HG03039 (cell line): ENCODE results near the gene EMX1.
"Not testable (repeated sequence)": the region's sequence is repeated elsewhere in the genome, so short reads cannot be mapped to it uniquely, and the experiment has no call there.

Source experiments
- ATAC-seq: cut with Tn5 transposase; IDR thresholded peaks from one replicate; pipeline ENCODE4 v1.9.1; 2021; ENCODE audit warnings: mild to moderate bottlenecking, moderate library complexity; ENCODE audit not compliant: unreplicated experiment

The EMX1 gene

DNA sequence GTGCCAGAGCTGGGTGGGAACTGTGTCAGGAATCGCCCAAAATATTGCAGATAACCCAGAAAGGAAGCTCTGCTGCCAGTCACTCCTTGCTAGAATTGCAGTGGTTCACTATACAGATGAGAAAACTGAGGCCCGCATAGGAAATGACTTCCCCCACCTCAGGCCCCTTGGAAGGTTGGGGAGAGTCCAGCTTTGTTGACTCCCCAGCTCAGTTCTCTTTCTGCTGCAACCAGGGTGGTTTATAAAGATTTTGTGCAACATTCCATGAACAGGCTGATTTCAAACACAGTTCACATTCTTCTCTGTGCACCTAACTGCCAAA is 18.8 kb upstream of the EMX1 start:
- ATAC-seq: no peak

DNA sequence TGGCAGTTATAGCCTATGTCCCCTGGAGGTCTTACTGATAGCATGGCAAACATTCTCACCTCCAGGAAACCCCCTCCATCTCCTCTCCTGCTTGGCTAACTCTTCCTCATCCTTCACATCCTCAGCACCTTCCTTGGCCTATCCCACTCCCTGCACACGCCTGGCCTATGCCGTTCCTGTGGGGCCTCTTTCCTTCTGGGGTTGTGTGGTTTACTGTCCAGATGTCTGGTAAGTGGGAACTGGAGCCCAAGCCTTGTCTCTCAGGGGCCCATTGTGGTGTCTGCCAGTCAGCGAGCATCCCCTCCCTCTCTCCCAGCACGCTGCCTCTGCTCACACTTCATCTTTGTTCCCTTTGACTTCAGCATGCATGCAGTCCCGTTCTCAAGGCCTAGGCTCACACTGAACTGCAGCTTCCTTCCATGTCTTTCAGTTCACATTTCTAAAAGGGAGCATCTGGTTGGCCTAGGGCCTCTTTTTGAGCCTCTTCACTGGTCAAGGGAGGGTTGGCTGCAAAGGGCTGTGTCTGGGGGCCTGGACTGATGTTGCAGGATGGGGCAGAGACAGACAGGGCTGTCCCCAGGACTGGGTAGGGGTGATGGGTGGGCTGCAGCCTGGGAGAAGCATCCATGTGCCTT is 17.0 kb upstream of the EMX1 start:
- ATAC-seq: no peak

DNA sequence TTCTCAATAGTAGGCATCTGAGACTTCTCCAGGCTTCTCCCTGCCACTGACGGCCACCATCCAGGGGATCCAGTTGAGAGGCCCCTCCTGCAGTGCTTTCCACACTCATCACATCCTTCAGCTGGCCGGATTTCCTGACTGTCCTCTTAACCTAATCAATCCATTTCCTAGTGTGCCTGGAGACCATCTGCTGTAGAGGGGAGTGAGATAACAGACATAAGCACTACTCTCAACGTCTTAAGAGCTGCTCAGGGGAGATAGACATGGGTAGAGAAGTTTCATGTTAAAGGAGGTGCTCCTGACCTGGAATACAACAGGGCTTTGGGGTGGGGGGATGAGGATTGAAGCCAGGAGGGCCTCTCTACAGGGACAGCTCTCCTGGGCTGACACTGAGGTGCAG is 15.9 kb upstream of the EMX1 start:
- ATAC-seq: no peak

DNA sequence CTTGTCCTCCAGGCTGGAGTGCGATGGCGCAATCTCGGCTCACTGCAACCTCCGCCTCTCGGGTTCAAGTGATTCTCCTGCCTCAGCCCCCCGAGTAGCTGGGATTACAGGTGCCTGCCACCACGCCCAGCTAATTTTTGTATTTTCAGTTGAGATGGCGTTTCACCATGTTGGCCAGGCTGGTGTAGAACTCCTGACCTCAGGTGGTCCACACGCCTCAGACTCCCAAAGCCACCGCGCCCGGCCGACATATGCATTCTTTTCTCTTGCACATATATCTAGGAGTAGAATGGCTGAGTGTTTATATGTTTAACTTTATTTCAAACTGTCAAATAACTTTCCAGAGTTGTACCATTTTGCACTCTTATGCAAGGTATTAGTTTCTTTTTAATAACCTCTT is 9.9 kb upstream of the EMX1 start:
- not testable (repeated sequence) for ATAC-seq

DNA sequence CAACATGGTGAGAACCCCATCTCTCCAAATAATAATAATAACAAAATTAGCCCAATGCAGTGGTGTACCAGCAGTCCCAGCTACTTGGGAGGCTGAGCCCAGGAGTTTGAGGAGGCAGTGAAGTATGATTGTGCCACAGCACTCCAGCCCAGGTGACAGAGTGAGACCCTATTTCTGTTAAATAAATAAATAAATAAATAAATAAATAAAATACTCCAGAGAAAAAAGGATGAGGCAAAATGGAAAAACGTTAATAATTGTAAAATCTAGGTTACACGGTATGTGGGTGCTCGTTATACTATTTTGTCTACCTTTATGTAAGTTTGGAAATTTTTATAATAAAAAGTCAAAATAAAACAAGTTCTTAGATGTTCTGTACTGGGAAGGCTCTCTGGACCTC is 8.6 kb upstream of the EMX1 start:
- ATAC-seq: no peak

DNA sequence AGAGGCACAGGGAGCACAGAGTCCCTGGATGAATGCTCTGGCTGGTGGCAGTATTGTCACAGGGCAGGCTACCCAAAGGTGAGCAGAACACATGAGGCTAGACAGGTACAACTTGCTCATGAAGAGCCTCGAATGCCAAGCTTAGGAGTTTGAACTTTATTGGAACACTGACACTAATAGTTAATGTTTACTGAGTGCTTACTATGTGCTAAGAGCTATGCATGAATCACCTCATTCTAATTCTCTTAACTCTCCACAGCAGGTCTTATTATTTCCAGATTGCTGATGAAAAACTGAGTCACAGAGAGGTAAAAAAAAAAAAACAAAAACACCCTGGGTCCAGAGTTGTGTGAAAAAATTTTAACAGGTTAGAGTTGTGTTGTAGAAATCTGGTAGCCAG is 6.1 kb upstream of the EMX1 start:
- no peak for ATAC-seq

DNA sequence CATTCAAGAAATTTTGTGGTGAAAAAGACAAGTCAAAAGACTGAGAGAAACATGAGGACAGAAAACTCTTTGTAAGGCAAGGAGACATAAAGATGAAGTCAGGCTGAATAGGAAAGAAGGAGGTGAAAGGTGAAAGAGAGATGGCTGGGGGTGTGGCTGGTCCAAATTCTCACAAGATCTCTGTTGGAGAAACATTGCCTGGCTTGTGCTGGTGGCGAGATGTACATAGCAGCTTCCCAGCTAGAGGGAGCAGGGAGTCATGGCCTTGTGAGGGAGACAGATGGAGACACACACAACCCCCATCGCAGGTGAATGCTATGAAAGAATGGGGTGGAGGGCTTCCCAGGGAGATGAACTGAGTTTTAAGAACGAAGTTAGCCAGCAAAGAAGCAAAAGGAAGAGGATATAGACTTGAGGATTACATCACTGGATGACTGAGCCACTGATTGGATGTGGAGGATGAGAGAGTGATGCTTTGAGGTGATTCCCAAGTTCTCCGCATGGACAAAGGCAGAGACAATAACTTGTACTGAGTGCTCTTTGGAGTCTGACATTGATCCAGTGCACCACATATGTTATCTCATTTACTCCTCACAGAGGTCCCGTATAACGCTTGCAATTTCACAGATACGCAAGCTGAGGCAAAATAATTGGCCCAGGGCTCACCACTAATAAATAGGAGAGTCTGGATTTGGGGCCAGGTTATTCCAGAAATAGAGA is 3.7 kb upstream of the EMX1 start:
- no peak for ATAC-seq

DNA sequence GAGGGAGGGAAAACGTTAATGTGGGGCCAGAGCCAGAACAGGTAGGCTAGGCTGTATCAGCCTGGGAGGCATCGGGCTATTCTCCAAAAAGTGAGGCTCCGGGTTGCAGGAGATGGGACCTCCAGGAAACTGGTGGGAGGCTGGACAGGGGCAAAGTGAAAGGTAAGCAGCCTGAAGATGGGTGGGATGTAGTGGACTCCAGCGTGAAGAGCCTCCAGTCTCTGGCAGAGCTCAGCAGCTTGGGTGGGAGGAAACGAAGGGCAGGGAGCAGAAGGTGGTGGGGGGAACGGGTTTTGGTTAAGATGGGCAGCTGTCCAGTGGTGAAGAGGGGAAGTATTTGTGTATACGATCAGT is 3.1 kb upstream of the EMX1 start:
- ATAC-seq: no peak

DNA sequence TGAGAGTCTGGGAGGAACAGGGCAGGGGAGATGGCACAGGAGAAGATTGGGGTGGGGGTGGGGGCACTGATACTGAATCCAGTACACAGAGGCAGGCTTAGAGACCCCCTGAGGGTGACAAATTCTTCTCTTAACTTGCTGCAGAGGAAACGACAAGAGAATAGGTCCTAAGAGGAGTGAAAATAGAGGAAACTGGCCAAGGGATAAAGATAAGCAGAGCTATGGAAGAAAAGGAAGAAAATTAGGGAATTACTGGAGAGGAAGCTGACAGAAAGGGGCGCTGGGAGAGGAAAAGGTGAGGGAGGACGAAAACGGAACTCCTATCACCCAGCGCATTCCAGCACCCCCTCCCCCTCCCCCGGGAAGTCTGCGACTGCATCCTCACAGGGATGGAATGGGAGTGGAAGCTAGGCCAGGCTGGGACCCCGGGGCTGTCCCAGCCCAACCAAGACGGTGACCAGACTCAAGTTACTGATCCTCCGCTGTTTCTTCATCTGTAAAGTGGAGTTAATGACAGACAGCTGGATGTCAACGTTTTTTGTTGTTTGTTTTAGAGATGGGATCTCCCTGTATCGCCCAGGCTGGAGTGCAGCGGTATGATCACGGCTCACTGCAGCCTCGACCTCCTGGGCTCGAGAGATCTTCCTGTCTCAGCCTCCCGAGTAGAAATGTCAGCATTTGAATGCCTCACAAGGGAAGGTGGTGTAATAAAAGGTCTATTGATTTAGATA is 2.6 kb upstream of the EMX1 start:
- ATAC-seq: no peak

DNA sequence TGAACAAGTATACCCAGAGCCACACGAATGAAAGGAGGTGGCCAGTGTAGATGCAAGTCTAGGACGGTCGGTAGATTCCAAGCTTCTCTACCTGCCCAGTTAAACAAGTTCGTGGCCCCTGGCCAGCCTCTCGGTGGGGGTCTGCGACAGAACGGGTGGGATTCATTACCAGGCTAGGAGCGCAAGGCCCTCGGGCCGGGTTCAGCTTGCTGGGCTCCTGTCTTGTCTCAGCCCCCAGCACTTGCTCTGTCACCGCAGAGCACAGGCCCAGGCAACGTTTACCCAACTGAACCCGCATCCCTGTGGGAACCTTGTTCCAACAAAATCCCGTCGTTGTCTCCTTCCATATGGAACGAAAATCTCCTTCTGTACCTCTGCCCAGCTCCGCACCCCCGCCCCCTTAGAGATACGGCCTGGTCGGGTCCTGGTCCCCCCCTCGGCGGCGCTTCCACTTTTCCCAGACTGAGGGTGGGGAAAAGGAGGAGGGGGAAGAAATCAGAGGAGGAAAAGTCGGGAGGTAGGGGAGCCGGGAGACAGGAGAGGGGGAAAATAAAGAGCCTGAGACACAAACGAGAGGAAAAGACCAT is 1.9 kb upstream of the EMX1 start:
- no peak for ATAC-seq

DNA sequence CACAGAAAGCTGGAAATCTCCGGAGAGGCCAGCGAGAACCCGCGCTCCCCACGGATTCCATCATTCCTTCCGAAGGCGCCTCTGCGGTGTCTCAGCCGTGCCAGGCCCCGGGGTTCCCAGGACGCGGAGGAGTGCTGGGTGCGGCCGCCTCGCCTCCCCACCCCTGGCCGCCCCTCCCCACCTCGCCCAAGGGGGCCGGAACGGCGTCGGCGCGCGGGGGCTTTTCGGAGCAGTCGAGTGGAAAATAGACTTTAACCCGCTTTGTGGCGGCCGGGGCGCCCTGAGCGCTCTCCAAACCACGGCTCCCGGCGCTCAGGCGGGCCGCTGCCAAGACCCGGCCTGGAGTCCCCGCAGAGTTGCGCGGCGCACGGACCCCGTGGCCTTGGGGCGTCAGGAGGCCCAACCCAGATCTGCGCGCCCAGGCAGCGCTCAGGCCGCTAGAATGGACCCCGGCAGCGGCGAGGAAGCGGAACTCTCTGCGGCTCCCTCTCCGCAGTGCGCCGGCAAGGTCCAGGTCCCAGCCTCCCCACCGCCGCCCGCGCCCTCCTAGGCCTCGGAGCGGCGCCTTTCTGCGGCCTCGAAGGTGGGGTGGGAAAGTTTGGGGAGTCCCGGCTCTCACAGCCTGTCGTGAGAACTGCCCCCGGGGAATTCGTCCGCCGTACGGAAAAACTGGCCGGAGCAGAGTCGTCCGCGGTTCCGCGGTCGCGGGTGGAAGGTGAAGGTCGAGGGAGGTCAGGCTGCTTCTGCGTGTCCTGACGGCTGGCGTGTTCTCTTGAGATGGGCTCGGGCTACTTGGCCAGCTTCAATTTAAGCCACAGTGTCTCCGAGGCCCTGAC is 1.2 kb upstream of the EMX1 start:
- peak; percentile 51 for ATAC-seq

DNA sequence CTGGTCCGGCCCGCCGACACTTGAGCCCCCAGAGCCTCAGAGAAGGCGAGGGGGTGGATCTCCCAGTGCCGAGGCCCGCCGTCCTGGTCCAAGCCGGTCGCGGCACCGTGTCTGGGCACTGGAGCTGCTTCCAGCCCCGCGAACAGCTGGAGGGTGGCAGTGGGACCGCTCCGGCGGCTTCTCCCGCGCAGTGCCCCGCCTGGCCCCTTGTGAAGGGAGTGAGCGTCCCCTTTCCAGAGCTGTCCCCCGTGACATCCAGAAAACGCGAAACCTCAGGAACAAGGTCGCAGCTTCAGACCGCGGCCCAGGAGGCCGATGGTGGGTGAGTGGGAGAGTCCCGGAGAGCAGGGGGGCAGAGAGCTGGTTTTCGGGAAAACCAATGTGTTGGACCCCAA is 579 bp upstream of the EMX1 start:
- ATAC-seq: peak; percentile 1

DNA sequence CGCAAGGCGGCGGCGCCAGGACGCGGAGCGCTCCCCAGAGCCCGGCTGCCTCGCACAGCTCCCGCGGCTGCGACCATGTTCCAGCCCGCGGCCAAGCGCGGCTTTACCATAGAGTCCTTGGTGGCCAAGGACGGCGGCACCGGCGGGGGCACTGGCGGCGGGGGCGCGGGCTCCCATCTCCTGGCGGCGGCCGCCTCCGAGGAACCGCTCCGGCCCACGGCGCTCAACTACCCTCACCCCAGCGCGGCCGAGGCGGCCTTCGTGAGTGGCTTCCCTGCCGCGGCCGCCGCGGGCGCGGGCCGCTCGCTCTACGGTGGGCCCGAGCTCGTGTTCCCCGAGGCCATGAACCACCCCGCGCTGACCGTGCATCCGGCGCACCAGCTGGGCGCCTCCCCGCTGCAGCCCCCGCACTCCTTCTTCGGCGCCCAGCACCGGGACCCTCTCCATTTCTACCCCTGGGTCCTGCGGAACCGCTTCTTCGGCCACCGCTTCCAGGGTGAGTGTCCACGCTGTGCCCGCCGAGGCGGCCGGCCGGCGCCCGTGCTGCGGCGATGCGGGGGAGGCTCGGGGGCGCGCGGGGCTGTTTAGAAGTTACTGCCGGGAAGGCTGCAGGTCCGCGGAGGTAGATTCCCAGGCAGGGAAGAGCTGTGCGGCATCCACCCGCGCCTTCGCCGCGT is 696 bp downstream of the EMX1 start:
- ATAC-seq: peak; percentile 0

DNA sequence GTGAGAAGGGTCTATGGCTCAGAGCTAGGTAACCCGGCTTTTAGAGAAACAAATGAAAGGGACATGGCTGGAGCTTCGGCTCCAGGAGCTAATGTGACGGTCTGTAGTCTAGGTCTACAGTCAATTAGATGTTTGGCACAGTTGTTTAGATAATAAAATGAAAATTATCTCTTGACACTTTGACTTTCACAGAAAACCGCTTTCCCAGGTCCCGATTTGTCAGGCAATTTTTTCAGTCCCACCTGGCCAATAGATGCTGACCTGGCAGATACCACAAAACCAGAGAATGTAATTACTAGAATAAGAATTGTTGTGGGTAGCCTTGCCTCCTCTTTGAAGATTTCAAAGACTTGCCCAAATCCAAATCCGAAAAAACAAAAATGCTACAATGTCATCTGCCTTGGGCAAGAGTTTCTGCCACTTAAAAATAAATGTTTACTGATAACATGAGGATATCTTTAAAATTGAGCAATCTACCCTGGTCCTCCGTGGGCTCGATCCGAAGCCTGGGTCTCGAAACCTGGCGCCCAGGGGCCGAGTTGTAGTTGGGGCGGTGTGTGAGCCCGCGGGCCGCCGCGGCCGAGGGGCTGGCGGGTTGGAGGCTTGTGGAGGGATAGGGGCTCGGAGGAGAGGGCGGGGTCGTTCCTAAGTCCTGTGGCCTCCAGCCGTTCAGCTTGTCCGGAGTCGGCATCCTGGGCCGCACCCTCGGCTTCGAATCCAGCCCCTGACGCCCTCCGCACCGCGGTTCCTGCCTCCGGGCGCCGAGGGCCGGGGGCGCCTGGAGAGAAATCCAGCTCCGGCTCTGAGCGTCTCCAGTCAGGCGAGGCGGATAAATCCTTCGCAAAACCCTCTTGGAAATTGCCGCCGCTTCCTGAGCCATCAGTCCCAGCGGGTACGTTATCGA is 2.3 kb downstream of the EMX1 start:
- no peak for ATAC-seq

DNA sequence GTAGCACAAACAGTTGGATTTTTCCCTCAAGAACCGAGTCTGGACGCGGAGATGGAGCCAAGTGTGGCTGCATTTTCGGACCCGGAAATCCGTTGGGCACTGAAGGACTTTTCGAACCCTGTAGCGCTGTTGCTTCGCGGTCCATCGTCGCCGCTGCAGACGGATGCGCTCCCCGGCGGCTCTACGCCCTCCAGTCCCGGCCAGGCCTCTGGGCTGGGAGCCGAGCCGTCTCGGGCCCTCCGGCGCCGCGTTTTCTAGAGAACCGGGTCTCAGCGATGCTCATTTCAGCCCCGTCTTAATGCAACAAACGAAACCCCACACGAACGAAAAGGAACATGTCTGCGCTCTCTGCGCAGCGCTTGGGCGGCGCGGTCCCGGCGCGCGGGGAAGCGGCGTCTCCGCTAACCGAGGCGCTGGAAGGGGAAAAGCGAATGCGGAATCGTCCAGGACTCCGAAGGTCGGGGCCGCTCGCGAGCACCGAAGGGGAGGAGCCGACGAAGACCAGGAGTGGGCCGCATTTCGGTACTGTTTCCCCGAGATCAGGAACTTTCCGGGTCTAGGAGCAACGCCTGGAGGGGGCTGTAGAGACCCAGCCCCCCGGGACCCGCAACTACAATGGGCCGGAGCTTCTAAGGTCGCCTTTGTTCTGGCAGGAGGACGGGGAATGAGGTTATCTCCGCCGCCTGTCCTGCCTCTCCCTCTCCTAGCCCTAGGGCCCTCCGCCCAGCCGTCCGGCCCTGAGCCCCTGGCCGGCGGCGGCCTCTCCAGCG is 3.2 kb downstream of the EMX1 start:
- ATAC-seq: no peak

DNA sequence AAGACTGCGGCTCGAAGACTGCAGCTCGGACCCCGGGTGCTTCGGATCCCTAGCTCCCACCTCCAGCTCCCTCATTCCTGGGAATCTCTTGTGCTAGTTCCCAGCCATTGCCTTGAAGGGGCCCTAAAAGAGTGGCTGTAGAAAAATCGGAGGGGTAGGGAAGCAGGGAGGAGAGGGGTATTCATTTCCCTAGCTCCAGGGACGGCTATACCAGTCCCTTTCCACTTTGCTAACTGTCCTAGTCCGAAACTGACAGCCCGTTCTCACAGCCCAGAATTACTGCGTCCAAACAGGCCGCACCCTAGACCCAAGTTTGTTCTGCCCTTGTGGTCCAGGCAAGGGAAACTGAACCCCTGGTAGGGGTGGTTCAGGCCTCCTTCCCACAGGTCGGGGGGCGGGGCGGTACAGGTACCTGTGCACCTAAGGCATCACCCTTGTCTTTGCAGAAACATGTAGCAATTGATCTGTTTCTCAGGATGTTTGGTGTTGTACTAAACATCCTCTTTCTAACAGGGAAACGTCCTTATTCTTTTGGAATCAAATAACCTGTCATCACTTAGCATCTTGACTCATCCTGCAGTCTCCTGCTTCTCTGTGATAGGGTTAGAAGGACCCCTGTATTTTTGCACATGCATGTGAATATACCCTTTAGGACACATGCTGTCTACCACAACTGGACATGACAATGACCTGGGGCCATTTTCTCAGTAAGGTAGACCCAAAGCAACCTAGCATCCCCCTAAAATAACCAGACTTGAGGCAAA is 4.0 kb downstream of the EMX1 start:
- no peak for ATAC-seq

DNA sequence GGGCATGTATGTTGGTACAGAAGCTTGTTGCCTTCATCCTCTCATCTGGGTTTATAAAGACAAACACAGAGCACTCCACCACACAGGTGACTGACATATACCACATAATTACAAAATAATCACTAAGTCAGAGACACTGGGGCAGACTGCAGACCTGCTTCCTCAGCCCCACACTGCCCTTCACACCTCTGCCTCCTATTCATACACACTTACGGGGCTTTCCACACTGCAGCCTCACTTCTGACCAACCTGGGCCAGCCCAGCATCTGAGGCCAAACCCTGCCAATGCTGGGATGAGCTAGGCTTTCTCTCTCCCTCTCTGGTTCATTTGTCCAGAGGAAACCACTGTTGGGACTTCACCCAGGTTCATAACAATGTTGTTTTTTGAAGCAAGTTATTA is 4.5 kb downstream of the EMX1 start:
- ATAC-seq: no peak

DNA sequence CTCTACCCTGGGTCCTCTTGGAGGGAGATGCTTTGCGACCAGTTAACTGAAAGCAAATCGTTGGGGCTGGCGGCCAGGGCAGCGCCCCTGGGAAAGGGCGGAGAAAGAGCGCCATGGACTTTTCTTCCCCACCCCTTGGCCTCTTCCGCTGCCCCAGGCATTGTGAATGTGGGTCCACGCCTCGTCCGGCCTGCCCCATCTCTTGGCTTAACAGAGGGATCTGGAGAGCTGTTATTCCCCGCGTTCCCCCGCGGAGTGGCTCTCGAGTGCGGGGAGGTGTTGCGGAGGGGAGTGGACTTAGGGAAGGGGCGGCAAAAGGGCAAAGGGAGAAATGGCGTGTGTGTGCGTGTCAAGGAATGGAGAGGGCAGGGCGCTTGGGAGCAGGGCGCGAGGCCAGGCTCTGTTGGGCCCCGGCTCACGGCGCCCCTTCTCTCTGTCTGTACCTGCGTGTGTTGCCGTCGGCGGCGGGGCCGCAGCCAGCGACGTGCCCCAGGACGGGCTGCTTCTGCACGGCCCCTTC is 6.6 kb downstream of the EMX1 start:
- no peak for ATAC-seq
